ENCODE results near the gene CLIP2. TPM values are rescaled to one million over a fixed set of nuclear protein-coding genes. Genes with fewer than 3 reads are reported as not detected.
"Not testable (repeated sequence)": the region's sequence is repeated elsewhere in the genome, so short reads cannot be mapped to it uniquely, and the experiment has no call there.

Gene CLIP2
- total and polyA plus RNA-seq, 2 of the 8 experiments (the other 6 are each of a cell fraction or from before 2014, with no cell fraction given): 8.3 to 41.5 TPM

DNA sequence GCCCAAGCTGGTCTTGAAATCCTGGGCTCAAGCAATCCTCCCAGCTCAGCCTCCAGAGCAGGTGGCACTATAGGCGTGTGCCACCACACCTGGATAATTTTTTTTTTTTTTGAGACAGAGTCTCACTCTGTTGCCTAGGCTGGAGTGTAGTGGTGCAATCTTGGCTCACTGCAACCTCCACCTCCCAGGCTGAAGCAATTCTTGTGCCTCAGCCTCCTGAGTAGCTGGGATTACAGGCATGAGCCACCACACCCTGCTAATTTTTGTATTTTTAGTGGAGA is 148.0 kb downstream of the CLIP2 start:
- H4K5ac ChIP-seq (ENCODE audit: insufficient read length, low read depth, low read length); H3K14ac ChIP-seq (ENCODE audit: insufficient read length); H3K9me3 ChIP-seq (ENCODE audit: insufficient read depth in 2 of 2, low read depth in 1 of 2, low read length in 1 of 2); H3K56ac ChIP-seq (replicated peaks; ENCODE audit: insufficient read length, low read depth, low read length); H3K4me1 ChIP-seq (replicated peaks in 1 of 4; ENCODE audit: control insufficient read depth in 3 of 4, insufficient read depth in 4 of 4, low read length in 3 of 4); H2AK5ac ChIP-seq (ENCODE audit: low read depth, low read length); H3K18ac ChIP-seq (ENCODE audit: extremely low read depth, low read length); H3K4me2 ChIP-seq (ENCODE audit: insufficient read depth in 1 of 2, low read depth in 2 of 2, low read length in 2 of 2); DNase-seq (ENCODE audit: low read depth in 1 of 2, low spot score in 2 of 2); H2BK12ac ChIP-seq (ENCODE audit: low read depth, low read length); H2BK5ac ChIP-seq (ENCODE audit: low read depth, low read length); H3K4ac ChIP-seq (replicated peaks; ENCODE audit: insufficient read length, low read depth, low read length); H3K36me3 ChIP-seq (ENCODE audit: control insufficient read depth in 2 of 4, insufficient read depth in 4 of 4, low read length in 3 of 4); H3K27me3 ChIP-seq (replicated peaks in 1 of 4; ENCODE audit: control insufficient read depth in 3 of 4, extremely low read depth in 1 of 4, insufficient read depth in 3 of 4, low read length in 3 of 4); H2BK20ac ChIP-seq (ENCODE audit: low read length); H3K9ac ChIP-seq (replicated peaks in 1 of 4; ENCODE audit: extremely low read depth in 1 of 4, low read depth in 3 of 4, low read length in 3 of 4); POLR2A ChIA-PET (ENCODE audit: partially characterized antibody); H3K4me3 ChIP-seq (ENCODE audit: extremely low read depth in 1 of 4, insufficient read depth in 2 of 4, low read depth in 3 of 4, low read length in 4 of 4); H4K20me1 ChIP-seq (replicated peaks in 1 of 2; ENCODE audit: control insufficient read depth in 1 of 2, insufficient read depth in 2 of 2, low read length in 2 of 2); H2AFZ ChIP-seq (ENCODE audit: low read length); H4K91ac ChIP-seq (replicated peaks; ENCODE audit: insufficient read length, low read length); H2BK120ac ChIP-seq (replicated peaks; ENCODE audit: low read depth, low read length); H4K8ac ChIP-seq (ENCODE audit: extremely low read depth, insufficient read depth, low read length); H3K23me2 ChIP-seq (ENCODE audit: low read depth, low read length); H3K23ac ChIP-seq (ENCODE audit: insufficient read length); H3K79me2 ChIP-seq (ENCODE audit: control insufficient read depth in 1 of 2, insufficient read depth in 2 of 2, low read length in 2 of 2); FAIRE-seq; H3K27ac ChIP-seq (ENCODE audit: low read depth, low read length); H3K79me1 ChIP-seq (ENCODE audit: low read depth, low read length); H2BK15ac ChIP-seq (ENCODE audit: low read length): not testable (repeated sequence)
- 92% methylated on average over 1 of the region's 1 CpG; no CpG with 5 or more reads in 1 of the 2 experiments for WGBS, 2 experiments (ENCODE audit: extremely low coverage in 1 of 2, insufficient coverage in 1 of 2, insufficient read length in 1 of 2, insufficient replicate concordance in 2 of 2, low coverage in 1 of 2, low lambda C conversion rate in 2 of 2, missing lambda C conversion rate in 1 of 2)
- CTCF ChIA-PET (ENCODE audit: partially characterized antibody): interaction anchor here (0.6 to 5.6 kb wide), 5 partner anchors 13 to 96 kb away, joined by 3 to 34 read pairs (median 3); no protein-coding TSS in a partner anchor
